HepG2 (cell line): ENCODE data around the gene LHB. TPM values are rescaled to one million over a fixed set of nuclear protein-coding genes. Genes with fewer than 3 reads are reported as not detected.
A peak's percentile ranks its signal among the peaks of the same experiment; 100 is the strongest.
"Not testable (repeated sequence)": the region's sequence is repeated elsewhere in the genome, so short reads cannot be mapped to it uniquely, and the experiment has no call there.

Experiments
- ATAC-seq: fragments of 200-7000 bp; cut with Tn5 transposase; 3 replicates; pipeline ENCODE4 v1.9.1; 2020; ENCODE audit warnings: mild to moderate bottlenecking, moderate library complexity
- BruUV-seq: library from RNA; stranded (reverse); fragments of 400-500 nt; replicated peaks from 2 replicates; lab custom pipeline; 2021; lab: Mats Ljungman, UMichigan
- CTCF ChIA-PET: fragments of 300-600 bp; formaldehyde crosslinking; extraction: SDS; loops from one replicate; lab custom pipeline; 2021; ENCODE audit warnings: low total read pairs, inconsistent platforms, low intra/inter-chr PET ratio; lab: Yijun Ruan, JAX
- POLR2A ChIA-PET: fragments of 350-600 bp; sonication (Branson Sonifier 250); formaldehyde crosslinking; loops from one replicate; lab custom pipeline; 2020; ENCODE audit warnings: antibody characterized with exemption, inconsistent platforms; lab: Yijun Ruan, JAX
- DNase-seq: peaks from one replicate; pipeline ENCODE4 v3.0.0-alpha.2; 2015; ENCODE audit warnings: low spot score
- FAIRE-seq: peaks from 3 replicates; lab custom pipeline; 2011; peaks lifted over from hg19 to GRCh38; lab: Jason Lieb, UNC
- H2AFZ ChIP-seq: one replicate; pipeline ENCODE4 v1.6.1; 2011; ENCODE audit warnings: low read length, inconsistent platforms
- H3K27ac ChIP-seq: fragments of 300-600 bp; 3 replicates; pipeline ENCODE4 v1.8.0; 2011; ENCODE audit warnings: mixed run types, mild to moderate bottlenecking, mixed read lengths, low read length, inconsistent platforms; ENCODE audit not compliant: insufficient read depth; ENCODE audit errors: extremely low read length
- H3K27me3 ChIP-seq, 2 experiments: fragments of 200-600 bp in 1 of 2; 2 replicates in 1 of 2; 3 replicates in 1 of 2; pipeline versions ENCODE4 v1.6.0 to v1.8.0; 2011; ENCODE audit warnings: low read length in 2 of 2, mild to moderate bottlenecking in 2 of 2, moderate library complexity in 2 of 2, inconsistent platforms in 1 of 2; ENCODE audit not compliant: insufficient read depth in 2 of 2, control insufficient read depth in 1 of 2
- H3K36me3 ChIP-seq, 2 experiments: fragments of 200-600 bp in 1 of 2; replicated peaks in 1 of 2; 2 replicates in 1 of 2; 3 replicates in 1 of 2; pipeline versions ENCODE4 v1.5.1 to v1.8.0; 2011; ENCODE audit warnings: low read length in 2 of 2, inconsistent platforms in 1 of 2; ENCODE audit not compliant: insufficient read depth in 2 of 2, control insufficient read depth in 1 of 2
- H3K4me1 ChIP-seq: 2 replicates; pipeline ENCODE4 v1.5.1; 2012; ENCODE audit warnings: low read length, inconsistent platforms; ENCODE audit not compliant: insufficient read depth
- H3K4me2 ChIP-seq: 2 replicates; pipeline ENCODE4 v1.6.0; 2011; ENCODE audit warnings: low read depth, low read length, inconsistent platforms
- H3K4me3 ChIP-seq, 3 experiments: fragments of 200-600 bp in 1 of 3; sonication (generic), shearing (Covaris generic) in 1 of 3; replicated peaks in 1 of 3; 2 replicates each; pipeline ENCODE4 v1.5.1; 2011 to 2016; ENCODE audit warnings: low read length in 3 of 3, inconsistent platforms in 2 of 3, low read depth in 2 of 3, mild to moderate bottlenecking in 2 of 3, control low read depth in 1 of 3, mixed read lengths in 1 of 3; ENCODE audit not compliant: insufficient read depth in 1 of 3
- H3K79me2 ChIP-seq: one replicate; pipeline ENCODE4 v1.6.1; 2011; ENCODE audit warnings: low read length, inconsistent platforms; ENCODE audit not compliant: insufficient read depth
- H3K9ac ChIP-seq: 2 replicates; pipeline ENCODE4 v1.6.0; 2011; ENCODE audit warnings: mild to moderate bottlenecking, low read depth, low read length, inconsistent platforms; ENCODE audit not compliant: insufficient read depth
- H3K9me3 ChIP-seq: 2 replicates; pipeline ENCODE4 v1.5.1; 2012; ENCODE audit warnings: mild to moderate bottlenecking, low read length
- H4K20me1 ChIP-seq: 2 replicates; pipeline ENCODE4 v1.6.0; 2011; ENCODE audit warnings: inconsistent platforms, mild to moderate bottlenecking, low read length, moderate library complexity; ENCODE audit not compliant: insufficient read depth
- AGO1 ChIP-seq: fragments of 200-400 bp; formaldehyde crosslinking; IDR thresholded peaks from 2 replicates; pipeline ENCODE4 v1.6.1; 2017; ENCODE audit warnings: mild to moderate bottlenecking, low read depth, low read length, moderate library complexity; ENCODE audit not compliant: poor library complexity, severe bottlenecking
- AKAP8 ChIP-seq: sonication (generic); formaldehyde crosslinking; IDR thresholded peaks from 2 replicates; pipeline ENCODE4 v1.5.1; 2020; ENCODE audit warnings: mild to moderate bottlenecking, missing genetic modification reagents
- DMAP1 ChIP-seq: IDR thresholded peaks from 2 replicates; pipeline ENCODE4 v1.6.1; 2016
- GABPB1 ChIP-seq: IDR thresholded peaks from 2 replicates; pipeline ENCODE4 v1.6.1; 2016; ENCODE audit warnings: mild to moderate bottlenecking, missing genetic modification reagents, moderate library complexity, missing compliant biosample characterization
- HNF1B ChIP-seq: sonication (generic); formaldehyde crosslinking; IDR thresholded peaks from 2 replicates; pipeline ENCODE4 v1.5.1; 2020; ENCODE audit warnings: mild to moderate bottlenecking, moderate library complexity, missing genetic modification reagents
- KDM2A ChIP-seq: sonication (generic); formaldehyde crosslinking; IDR thresholded peaks from 2 replicates; pipeline ENCODE4 v1.4.0; 2020; ENCODE audit warnings: low read depth, missing genetic modification reagents, borderline replicate concordance
- ZFY ChIP-seq: sonication (generic); formaldehyde crosslinking; IDR thresholded peaks from 2 replicates; pipeline ENCODE4 v1.4.0; 2020; ENCODE audit warnings: missing genetic modification reagents
- ZNF776 ChIP-seq: sonication (generic); formaldehyde crosslinking; IDR thresholded peaks from 2 replicates; pipeline ENCODE4 v1.4.0; 2020; ENCODE audit warnings: mild to moderate bottlenecking, missing genetic modification reagents
- WGBS: methylation state at CpG from one replicate; pipeline ENCODE4 v1.1.6; 2017; ENCODE audit warnings: low lambda C conversion rate; 5-methylcytosine and 5-hydroxymethylcytosine counted together
- in situ Hi-C: cut with HindIII; loops from 2 replicates; pipeline ENCODE4 v1.10.0; 2017; ENCODE audit warnings: low pct_unique_long_range_greater_than_20kb; ENCODE audit not compliant: extremely low pct_ligation_motif_present
- intact Hi-C: fragments of 100-400 bp; cut with micrococcal nuclease; formaldehyde crosslinking; loops from one replicate; pipeline ENCODE4 v1.10.0; 2022; ENCODE audit not compliant: unreplicated experiment
- polyA plus RNA-seq, 8 experiments: library from polyadenylated mRNA; depleted of rRNA in 3 of 8; stranded (reverse) in 7 of 8; unstranded in 1 of 8; fragments of >200 nt; fragmentation: Illumina TruSeq in 4 of 8; extraction: Trizol in 4 of 8; gene quantifications; 2 replicates each; pipeline versions ENCODE4 v1.2.1 to v1.2.3, GENCODE V29; 2011 to 2016; ENCODE audit warnings: low read depth in 4 of 8, missing spikeins in 1 of 8, mixed read lengths in 1 of 8; ENCODE audit not compliant: insufficient read depth in 1 of 8
- total RNA-seq, 5 experiments: library from RNA; depleted of rRNA; stranded (reverse); fragments of >200 nt; fragmentation: Illumina TruSeq; extraction: Trizol; gene quantifications; 2 replicates each; pipeline ENCODE4 v1.2.3, GENCODE V29; 2016; ENCODE audit warnings: low read depth in 1 of 5

LHB gene
- total and polyA plus RNA-seq, 2 of the 13 experiments (the other 11 are each of a cell fraction or from before 2014, with no cell fraction given) = not detected

- 4% methylated on average over 16 of the region's 50 CpGs for WGBS
- H3K79me2 ChIP-seq, BruUV-seq, in situ Hi-C loops, intact Hi-C loops, CTCF ChIA-PET, DNase-seq, H4K20me1 ChIP-seq, H3K27ac ChIP-seq, FAIRE-seq, H3K9me3 ChIP-seq, H2AFZ ChIP-seq: not testable (repeated sequence)
- ATAC-seq = peak; percentile 45
- Histone ChIP-seq H3K4me2 (peak overlapping the region; percentile 98), H3K36me3 (peaks cover 4 to 19% of the 10 kb centered on the region in 2 experiments; a peak in 4 of 5 replicates), H3K4me3 (peak overlapping the region; percentile 37 to 63 (median 53)), H3K27me3 (peaks cover 0 to 25% of the 10 kb centered on the region in 2 experiments; a peak in 3 of 5 replicates), H3K9ac (peak overlapping the region; percentile 54; the same call in 1 of the 2 replicates), H3K4me1 (peaks cover 27% of the 10 kb centered on the region)
- TF ChIP-seq GABPB1 (CRISPR knock-in tag) (0 out of 2 replicates have a peak, but pooled peaks have one; percentile 17), ZFY (0 out of 2 replicates have a peak, but pooled peaks have one; percentile 6), AKAP8 (0 out of 2 replicates have a peak, but pooled peaks have one; percentile 32), AGO1 (peak; percentile 72), KDM2A (peak; percentile 11; the same call in 1 of the 2 replicates), ZNF776 (0 out of 2 replicates have a peak, but pooled peaks have one; percentile 37), DMAP1 (CRISPR knock-in tag) (0 out of 2 replicates have a peak, but pooled peaks have one; percentile 0), HNF1B (0 out of 2 replicates have a peak, but pooled peaks have one; percentile 43)
- POLR2A ChIA-PET = interaction anchor here (0.8 to 2.9 kb wide), 4 partner anchors 13 to 107 kb away, joined by 3 to 21 read pairs (median 4); partner anchors contain the start of genes GYS1 and RUVBL2
Measured at GRCh38 chr19:49018388-49019241, 1.7 kb upstream of the LHB start.
